ENCODE results near the gene ME1.

GRCh38 chr6:83314693-83315092 lies 116.2 kb downstream of the ME1 start:
- no peak for TF ChIP-seq CTCF (conservative IDR thresholded peaks at IDR 0.05; ENCODE audit: low read length)
- TF ChIP-seq EZH2phosphoT487 (IDR thresholded peaks at IDR 0.05; ENCODE audit: borderline replicate concordance), result no peak
